SK-N-MC (cell line): ENCODE measurements around the gene WDR37.

Experiments
- DNase-seq: peaks from one replicate; pipeline ENCODE4 v3.0.0-alpha.2; 2011; ENCODE audit warnings: low read depth, low spot score
- H3K27ac ChIP-seq: fragments of 200-600 bp; sonication (generic); 2 replicates; pipeline ENCODE4 v1.5.1; 2016; ENCODE audit warnings: mixed run types
- H3K36me3 ChIP-seq: fragments of 200-600 bp; sonication (generic); 2 replicates; pipeline ENCODE4 v1.6.1; 2017; ENCODE audit warnings: antibody characterized with exemption, low read length, mixed read lengths; ENCODE audit not compliant: insufficient read depth
- H3K4me3 ChIP-seq: fragments of 200-600 bp; sonication (generic); 2 replicates; pipeline ENCODE4 v1.5.1; 2016
- H3K9ac ChIP-seq: fragments of 200-600 bp; sonication (generic); 2 replicates; pipeline ENCODE4 v1.8.0; 2017; ENCODE audit warnings: mixed run types, mixed read lengths; ENCODE audit not compliant: insufficient read length
- H3K9me3 ChIP-seq: fragments of 200-600 bp; sonication (generic); 2 replicates; pipeline ENCODE4 v1.6.1; 2017; ENCODE audit warnings: low read depth, mild to moderate bottlenecking, antibody characterized with exemption, low read length, moderate library complexity, mixed read lengths
- EZH2 ChIP-seq: fragments of 200-600 bp; sonication (generic); IDR thresholded peaks from one replicate; pipeline ENCODE4 v1.6.1; 2017; ENCODE audit warnings: antibody characterized with exemption
- FOXP2 ChIP-seq: optimal IDR thresholded peaks from 2 replicates; pipeline ENCODE3; 2011; ENCODE audit warnings: mild to moderate bottlenecking, moderate library complexity; ENCODE audit not compliant: insufficient read depth; ENCODE audit errors: extremely low read length, control extremely low read depth
- POLR2AphosphoS5 ChIP-seq: IDR thresholded peaks from 2 replicates; pipeline ENCODE4 v1.6.1; 2012; ENCODE audit warnings: mild to moderate bottlenecking, low read depth, low read length, borderline replicate concordance

WDR37 gene

DNA sequence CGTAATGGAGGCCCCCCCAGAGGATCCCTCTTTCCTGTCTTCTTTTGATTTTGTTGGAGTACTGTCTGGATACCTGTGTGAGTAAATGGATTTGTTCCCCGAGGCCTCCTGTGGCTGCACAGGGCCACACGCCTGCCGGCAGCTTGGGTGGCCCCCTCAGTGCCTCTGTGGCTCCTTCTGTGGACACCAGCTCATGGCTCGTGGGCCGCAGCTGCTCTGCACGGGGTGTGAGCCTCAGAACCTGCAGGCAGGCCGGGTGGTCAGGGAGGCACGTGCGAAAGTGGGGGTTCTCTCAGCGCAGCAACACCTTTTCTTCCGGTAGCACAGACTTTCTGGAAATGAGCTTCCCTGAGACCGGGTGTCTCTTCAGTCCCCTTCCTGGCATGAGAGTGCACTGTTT lies 70.3 kb downstream of the WDR37 start:
- Histone ChIP-seq H3K4me3 (no peak overlapping the region), H3K27ac (no peak overlapping the region), H3K36me3 (peaks cover 18% of the 10 kb centered on the region; the same call in 1 of the 2 replicates), H3K9ac (no peak overlapping the region), H3K9me3 (no peaks in the 10 kb centered on the region)
- TF ChIP-seq POLR2AphosphoS5 (no peak), FOXP2 (no peak), EZH2 (no peak)
- DNase-seq: no peak

DNA sequence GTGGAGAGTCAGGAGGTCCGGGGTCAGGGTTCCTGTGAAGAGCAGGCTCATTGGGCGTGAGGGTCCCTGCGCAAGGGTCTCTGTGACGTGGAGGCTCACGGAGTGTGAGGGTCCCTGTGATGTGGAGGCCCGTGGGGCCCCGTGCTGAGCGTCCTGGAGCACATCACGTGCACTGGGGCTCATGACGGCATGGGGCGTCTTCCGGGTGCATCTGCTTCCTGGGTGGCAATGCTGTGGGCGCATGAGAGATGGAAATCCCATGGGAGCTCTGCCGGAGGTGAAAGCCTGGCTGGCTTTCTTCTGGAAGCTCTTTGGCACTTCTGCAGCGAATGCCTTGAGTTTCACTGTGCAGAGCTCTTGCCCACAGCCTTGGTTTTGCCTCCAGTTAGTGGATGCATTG lies 71.4 kb downstream of the WDR37 start:
- Histone ChIP-seq H3K9me3 (no peaks in the 10 kb centered on the region), H3K9ac (no peak overlapping the region), H3K27ac (no peak overlapping the region), H3K4me3 (no peak overlapping the region), H3K36me3 (peaks cover 18% of the 10 kb centered on the region; the same call in 1 of the 2 replicates)
- no peak for DNase-seq
- no peak for TF ChIP-seq FOXP2
- TF ChIP-seq POLR2AphosphoS5: no peak

GRCh38 chr10:1128115-1128514 lies 71.9 kb downstream of the WDR37 start:
- H3K9ac ChIP-seq: no peak overlapping the region
- peaks cover 18% of the 10 kb centered on the region; the same call in 1 of the 2 replicates for H3K36me3 ChIP-seq
- H3K4me3 ChIP-seq: no peak overlapping the region
- TF ChIP-seq POLR2AphosphoS5 (no peak), EZH2 (no peak), FOXP2 (no peak)
- no peak for DNase-seq
- no peaks in the 10 kb centered on the region for H3K9me3 ChIP-seq
- H3K27ac ChIP-seq: no peak overlapping the region

- Histone ChIP-seq H3K36me3 (peaks cover 18% of the 10 kb centered on the region; the same call in 1 of the 2 replicates), H3K9me3 (no peaks in the 10 kb centered on the region), H3K4me3 (no peak overlapping the region), H3K9ac (no peak overlapping the region), H3K27ac (no peak overlapping the region)
- no peak for TF ChIP-seq FOXP2
- TF ChIP-seq POLR2AphosphoS5: no peak
- TF ChIP-seq EZH2: no peak
- DNase-seq: no peak
These were observed 72.5 kb downstream of the WDR37 start for GRCh38 chr10:1128649-1129048.

DNA sequence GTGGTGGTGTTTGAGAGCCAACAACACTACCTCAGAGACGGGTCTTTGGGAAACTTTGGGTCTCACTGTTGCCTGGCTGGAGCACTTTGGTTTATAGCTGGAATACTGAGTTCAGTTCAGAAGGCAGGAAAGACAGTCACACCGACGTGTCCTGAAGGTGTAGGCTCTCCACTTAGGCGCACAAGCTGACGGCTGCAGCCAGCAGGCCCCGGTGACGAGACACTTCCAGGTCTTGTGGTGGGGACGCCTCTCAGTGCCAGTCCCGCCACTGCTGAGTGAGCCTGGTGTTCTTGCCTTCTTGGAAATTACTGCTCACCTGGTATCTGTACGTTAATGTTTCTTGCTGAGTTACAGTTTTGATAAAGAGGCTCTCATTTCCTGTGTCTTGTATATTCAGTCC lies 74.0 kb downstream of the WDR37 start:
- no peaks in the 10 kb centered on the region for H3K9me3 ChIP-seq

GRCh38 chr10:1130995-1131790 lies 75.0 kb downstream of the WDR37 start:
- Histone ChIP-seq H3K36me3 (peaks cover 18% of the 10 kb centered on the region; the same call in 1 of the 2 replicates), H3K9me3 (no peaks in the 10 kb centered on the region), H3K9ac (no peak overlapping the region), H3K4me3 (no peak overlapping the region), H3K27ac (no peak overlapping the region)
- DNase-seq: no peak
- TF ChIP-seq EZH2: no peak

More for the DNA sequence above, 74.0 kb downstream of the WDR37 start:
- no peak overlapping the region for H3K4me3 ChIP-seq
- no peak overlapping the region for H3K27ac ChIP-seq
- no peak for DNase-seq
- no peak for TF ChIP-seq FOXP2
- TF ChIP-seq EZH2: no peak
- TF ChIP-seq POLR2AphosphoS5: no peak
- peaks cover 18% of the 10 kb centered on the region; the same call in 1 of the 2 replicates for H3K36me3 ChIP-seq
- H3K9ac ChIP-seq: no peak overlapping the region

DNA sequence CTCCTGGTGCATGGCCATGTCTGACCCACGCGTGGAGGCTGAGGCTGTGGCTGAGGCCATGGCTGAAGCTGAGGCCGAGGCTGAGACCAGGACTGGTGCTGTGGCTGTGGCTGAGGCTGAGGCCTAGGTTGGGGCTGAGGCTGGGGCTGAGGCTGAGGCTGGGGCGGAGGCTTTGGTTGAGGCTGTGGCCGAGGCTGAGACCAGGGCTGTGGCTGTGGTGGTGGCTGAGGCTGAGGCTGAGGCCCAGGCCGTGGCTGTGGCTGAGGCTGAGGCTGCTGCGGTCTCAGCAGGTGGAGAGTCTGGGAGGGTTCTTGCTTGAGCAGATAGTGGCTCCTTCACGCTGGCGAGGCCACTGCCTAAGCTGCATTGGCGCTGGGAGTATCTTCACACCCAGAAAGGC lies 76.4 kb downstream of the WDR37 start:
- Histone ChIP-seq H3K36me3 (peaks cover 18% of the 10 kb centered on the region; the same call in 1 of the 2 replicates), H3K9ac (no peak overlapping the region), H3K4me3 (no peak overlapping the region), H3K9me3 (no peaks in the 10 kb centered on the region), H3K27ac (no peak overlapping the region)
- DNase-seq: no peak
- TF ChIP-seq FOXP2: no peak
- no peak for TF ChIP-seq EZH2
- TF ChIP-seq POLR2AphosphoS5: no peak

DNA sequence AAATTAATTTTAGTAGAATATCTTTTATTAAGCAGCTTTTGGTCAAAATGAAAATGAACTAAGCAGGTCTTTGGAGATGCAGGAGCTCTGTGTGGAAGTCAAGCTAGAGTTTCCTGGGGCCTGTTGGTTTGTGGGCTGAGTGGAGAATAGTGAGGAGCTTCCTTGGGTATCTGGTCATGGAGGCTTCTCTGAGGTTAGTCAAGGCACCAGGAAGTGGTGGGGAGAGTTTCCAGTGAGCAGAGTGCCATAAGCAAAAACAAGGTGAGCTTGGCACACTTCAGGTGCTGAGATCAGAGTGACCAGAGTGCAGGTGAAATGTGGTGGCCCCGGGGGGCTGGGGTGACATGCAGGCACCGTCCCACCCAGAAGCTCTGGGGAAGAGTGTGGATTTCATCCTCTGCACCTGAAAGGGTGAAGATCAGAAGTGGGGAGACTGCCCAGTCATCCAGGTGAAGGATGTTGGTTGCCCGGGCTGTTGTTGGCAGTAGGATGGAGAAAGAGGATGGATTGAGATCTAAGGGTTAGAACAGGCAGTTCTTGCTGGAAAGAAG lies 77.4 kb downstream of the WDR37 start:
- Histone ChIP-seq H3K4me3 (no peak overlapping the region), H3K27ac (no peak overlapping the region), H3K9me3 (no peaks in the 10 kb centered on the region), H3K9ac (no peak overlapping the region), H3K36me3 (peaks cover 18% of the 10 kb centered on the region; the same call in 1 of the 2 replicates)
- TF ChIP-seq EZH2: no peak
- no peak for TF ChIP-seq FOXP2
- no peak for TF ChIP-seq POLR2AphosphoS5
- no peak for DNase-seq

DNA sequence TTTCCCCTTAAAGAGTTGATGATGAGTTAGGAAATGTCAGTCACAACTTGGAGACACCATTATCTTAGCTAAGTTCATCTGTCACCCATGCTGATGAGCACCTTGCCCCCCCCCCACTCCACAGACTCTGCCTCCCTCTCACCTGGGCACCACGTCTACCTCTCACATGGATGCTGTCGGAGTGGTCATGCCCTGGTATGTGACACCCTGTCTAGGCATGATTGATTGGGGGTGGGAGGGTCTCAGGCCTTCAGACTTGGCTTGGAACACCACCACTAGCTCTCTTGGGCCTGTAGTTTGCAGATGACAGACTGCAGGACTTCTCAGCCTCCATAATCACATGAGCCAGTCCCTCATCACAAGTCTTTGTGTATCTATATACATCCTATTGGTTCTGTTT lies 78.0 kb downstream of the WDR37 start:
- Histone ChIP-seq H3K36me3 (peaks cover 15% of the 10 kb centered on the region; the same call in 1 of the 2 replicates), H3K4me3 (no peak overlapping the region), H3K27ac (no peak overlapping the region), H3K9me3 (no peaks in the 10 kb centered on the region), H3K9ac (no peak overlapping the region)
- no peak for TF ChIP-seq FOXP2
- TF ChIP-seq EZH2: no peak
- no peak for TF ChIP-seq POLR2AphosphoS5
- DNase-seq: no peak

- TF ChIP-seq EZH2: no peak
- TF ChIP-seq POLR2AphosphoS5: no peak
- no peak for TF ChIP-seq FOXP2
- no peak for DNase-seq
- no peaks in the 10 kb centered on the region for H3K36me3 ChIP-seq
These were observed 80.1 kb downstream of the WDR37 start for GRCh38 chr10:1136268-1136667.

More at GRCh38 chr10:1136268-1136667, 80.1 kb downstream of the WDR37 start:
- no peak overlapping the region for H3K4me3 ChIP-seq
- H3K9me3 ChIP-seq: no peaks in the 10 kb centered on the region
- no peak overlapping the region for H3K9ac ChIP-seq
- no peak overlapping the region for H3K27ac ChIP-seq
